Activated B cell treated with CpG ODN at 0.5 μM for 24 hours (primary cell): ENCODE results near the gene CHST15. TPM values are rescaled to one million over a fixed set of nuclear protein-coding genes. Genes with fewer than 3 reads are reported as not detected.

Experiments
- ATAC-seq: fragments of 200-7000 bp; cut with Tn5 transposase; one replicate; pipeline ENCODE4 v1.10.0; 2021; ENCODE audit warnings: low read depth, mild to moderate bottlenecking, moderate library complexity
- CTCF ChIA-PET: fragments of 350-600 bp; sonication (Branson Sonifier 250); formaldehyde crosslinking; loops from one replicate; lab custom pipeline; 2021; ENCODE audit warnings: antibody characterized with exemption; lab: Charles Lee
- POLR2A ChIA-PET: fragments of 350-600 bp; sonication (Branson Sonifier 250); formaldehyde crosslinking; loops from one replicate; lab custom pipeline; 2021; ENCODE audit warnings: antibody characterized with exemption; lab: Charles Lee
- DNase-seq: peaks from one replicate; pipeline ENCODE4 v3.0.0; 2022
- H3K27ac Mint-ChIP-seq: one replicate; pipeline ENCODE4 v1.8.0; 2020; ENCODE audit warnings: mixed read lengths
- H3K27me3 Mint-ChIP-seq: one replicate; pipeline ENCODE4 v1.8.0; 2021; ENCODE audit warnings: mixed read lengths
- H3K36me3 Mint-ChIP-seq: one replicate; pipeline ENCODE4 v1.8.0; 2021; ENCODE audit warnings: low read depth, mixed read lengths
- H3K4me1 Mint-ChIP-seq: one replicate; pipeline ENCODE4 v1.8.0; 2021; ENCODE audit warnings: mixed read lengths
- H3K4me3 Mint-ChIP-seq: one replicate; pipeline ENCODE4 v1.8.0; 2020; ENCODE audit warnings: mild to moderate bottlenecking, mixed read lengths
- H3K9me3 Mint-ChIP-seq: one replicate; pipeline ENCODE4 v1.8.0; 2020; ENCODE audit warnings: mixed read lengths
- intact Hi-C: fragments of 100-400 bp; cut with micrococcal nuclease; formaldehyde crosslinking; loops from one replicate; pipeline ENCODE4 v1.15.1; 2024
- total RNA-seq: library from RNA; stranded (reverse); gene quantifications from 2 replicates; pipeline ENCODE4 v1.2.3, GENCODE V29; 2022
- TF ChIP-seq, protein P1 (sequence below): fragments of 200-600 bp; IDR thresholded peaks from one replicate; pipeline ENCODE4 v1.8.0; 2022; ENCODE audit warnings: antibody characterized with exemption, mild to moderate bottlenecking

The CHST15 gene
- total RNA-seq, 1 donor from 2014 or later, result 13.8 TPM

DNA sequence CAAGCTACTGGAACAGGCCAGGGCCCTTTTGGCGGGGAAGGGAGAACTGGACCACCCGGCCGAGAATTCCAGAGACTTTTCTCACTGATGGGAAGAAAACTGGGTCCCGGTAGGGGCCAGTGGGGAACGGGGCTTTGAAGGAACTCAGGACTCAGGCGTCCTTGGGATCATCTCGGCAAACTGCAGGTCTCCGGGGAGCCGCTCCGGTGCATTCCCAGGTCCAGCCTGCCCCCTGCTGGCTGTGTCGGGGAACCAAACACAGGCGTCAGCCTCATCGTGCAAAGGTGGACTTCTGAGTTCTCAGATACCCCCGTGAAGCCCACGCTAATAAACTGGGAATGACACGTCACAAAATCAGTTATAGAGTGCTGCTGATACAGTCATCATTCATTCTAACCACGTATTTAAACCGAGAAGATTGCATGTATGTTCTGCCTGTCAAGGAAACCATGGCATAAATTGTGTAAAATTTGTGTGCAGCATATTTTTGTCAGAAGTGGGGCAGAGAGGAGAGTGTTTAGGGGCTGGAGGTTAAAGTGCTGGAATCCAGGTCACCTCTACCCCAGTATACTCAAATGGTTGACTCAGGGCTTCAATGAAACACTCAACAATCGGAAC, 125.7 kb downstream of the CHST15 start:
- Mint-ChIP-seq H3K4me1 (peaks cover 4% of the 10 kb centered on the region), H3K9me3 (no peaks in the 10 kb centered on the region), H3K27ac (no peak overlapping the region), H3K4me3 (no peak overlapping the region), H3K36me3 (no peaks in the 10 kb centered on the region), H3K27me3 (peaks cover 60% of the 10 kb centered on the region)
- ChIA-PET POLR2A (no interaction called here), CTCF (interaction anchor here (0.9 to 1.9 kb wide), 3 partner anchors 382 to 388 kb away, joined by 3 to 12 read pairs (median 4); no protein-coding TSS in a partner anchor)
- TF ChIP-seq, protein P1, sequence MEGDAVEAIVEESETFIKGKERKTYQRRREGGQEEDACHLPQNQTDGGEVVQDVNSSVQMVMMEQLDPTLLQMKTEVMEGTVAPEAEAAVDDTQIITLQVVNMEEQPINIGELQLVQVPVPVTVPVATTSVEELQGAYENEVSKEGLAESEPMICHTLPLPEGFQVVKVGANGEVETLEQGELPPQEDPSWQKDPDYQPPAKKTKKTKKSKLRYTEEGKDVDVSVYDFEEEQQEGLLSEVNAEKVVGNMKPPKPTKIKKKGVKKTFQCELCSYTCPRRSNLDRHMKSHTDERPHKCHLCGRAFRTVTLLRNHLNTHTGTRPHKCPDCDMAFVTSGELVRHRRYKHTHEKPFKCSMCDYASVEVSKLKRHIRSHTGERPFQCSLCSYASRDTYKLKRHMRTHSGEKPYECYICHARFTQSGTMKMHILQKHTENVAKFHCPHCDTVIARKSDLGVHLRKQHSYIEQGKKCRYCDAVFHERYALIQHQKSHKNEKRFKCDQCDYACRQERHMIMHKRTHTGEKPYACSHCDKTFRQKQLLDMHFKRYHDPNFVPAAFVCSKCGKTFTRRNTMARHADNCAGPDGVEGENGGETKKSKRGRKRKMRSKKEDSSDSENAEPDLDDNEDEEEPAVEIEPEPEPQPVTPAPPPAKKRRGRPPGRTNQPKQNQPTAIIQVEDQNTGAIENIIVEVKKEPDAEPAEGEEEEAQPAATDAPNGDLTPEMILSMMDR, result no peak
- no peak for DNase-seq
- intact Hi-C loops, result loop anchor here (2.0 kb wide), 1 partner anchor 835 kb away; no protein-coding TSS in a partner anchor
- no peak for ATAC-seq

DNA sequence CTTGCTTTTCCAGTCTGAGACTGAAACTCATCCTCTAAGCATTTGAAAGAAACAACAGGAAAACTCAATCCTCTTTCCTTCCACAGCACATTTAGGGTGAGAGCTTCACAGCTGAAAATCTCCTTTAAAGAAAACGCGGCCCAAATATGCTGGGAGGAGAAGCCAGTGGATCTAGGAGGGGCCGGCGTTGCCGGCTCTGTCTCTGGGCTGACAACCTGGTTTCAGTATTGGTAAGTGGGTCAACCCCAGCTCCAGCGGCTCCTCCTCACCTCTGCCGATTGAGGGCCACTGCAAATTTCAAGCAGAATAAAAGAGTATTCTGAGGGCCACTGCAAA, 126.5 kb downstream of the CHST15 start:
- Mint-ChIP-seq H3K27ac (no peak overlapping the region), H3K4me1 (peaks cover 2% of the 10 kb centered on the region), H3K27me3 (peaks cover 62% of the 10 kb centered on the region), H3K36me3 (no peaks in the 10 kb centered on the region), H3K9me3 (no peaks in the 10 kb centered on the region), H3K4me3 (no peak overlapping the region)
- CTCF ChIA-PET, result interaction anchor here (0.9 to 1.9 kb wide), 3 partner anchors 382 to 387 kb away, joined by 3 to 12 read pairs (median 4); no protein-coding TSS in a partner anchor
- ATAC-seq (no peak), DNase-seq (no peak)
- intact Hi-C loops, result loop anchor here (2.0 kb wide), 1 partner anchor 834 kb away; no protein-coding TSS in a partner anchor
- POLR2A ChIA-PET, result interaction anchor here (0.6 kb wide), 1 partner anchor 860 kb away, joined by 8 read pairs; no protein-coding TSS in a partner anchor
- TF ChIP-seq, protein P1, result no peak

DNA sequence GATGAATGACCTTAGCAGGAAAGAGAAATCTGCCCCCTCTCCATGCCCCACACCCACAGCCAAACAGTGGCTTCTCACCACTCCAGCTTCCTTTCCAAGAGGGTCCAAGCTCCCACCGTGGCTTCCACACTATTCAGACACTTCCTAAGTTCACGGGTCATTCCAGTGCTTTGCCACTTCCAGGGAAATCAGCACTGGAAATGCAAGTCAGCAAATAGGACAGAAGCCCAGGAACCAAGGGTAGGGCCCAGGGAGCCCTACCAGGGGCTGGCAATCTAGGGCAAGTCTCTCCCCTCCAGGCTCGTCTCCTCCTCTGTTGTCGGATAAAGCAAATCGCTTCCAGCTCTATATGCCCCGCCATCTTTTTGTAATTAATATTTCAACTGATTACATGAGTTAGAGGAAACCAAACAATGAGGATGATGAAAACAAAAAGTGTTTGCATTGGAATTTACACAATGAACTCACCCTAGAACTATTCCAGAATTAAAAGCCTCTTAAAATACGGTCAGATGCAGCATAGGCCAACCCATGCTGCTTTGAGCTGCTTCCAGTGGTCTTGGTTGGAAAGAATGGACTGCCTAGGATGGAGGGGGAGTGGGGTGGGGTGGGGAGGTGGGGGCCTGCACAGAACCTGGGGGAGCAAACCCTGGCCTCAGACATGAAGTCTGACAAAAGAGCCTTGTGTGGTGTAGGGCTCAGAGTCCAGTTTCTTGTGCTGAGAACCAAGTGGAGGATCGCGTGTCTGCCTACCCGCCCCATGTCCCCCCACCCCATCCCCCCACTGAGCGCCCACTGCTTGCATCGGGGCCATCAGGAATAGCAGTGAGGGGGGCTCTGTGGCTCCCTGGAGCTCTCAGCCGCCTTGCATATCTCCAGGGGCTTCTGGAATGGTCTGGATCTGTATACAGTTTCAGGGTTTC, 127.2 kb downstream of the CHST15 start:
- no peak for DNase-seq
- no peak for ATAC-seq
- intact Hi-C loops, result loop anchor here (2.0 kb wide), 1 partner anchor 833 kb away; no protein-coding TSS in a partner anchor
- no peak overlapping the region for H3K4me3 Mint-ChIP-seq
- peaks cover 2% of the 10 kb centered on the region for H3K4me1 Mint-ChIP-seq
- peaks cover under 1% of the 10 kb centered on the region for H3K9me3 Mint-ChIP-seq
- TF ChIP-seq, protein P1, result no peak
- CTCF ChIA-PET, result interaction anchor here (1.9 kb wide), 1 partner anchor 384 kb away, joined by 12 read pairs; no protein-coding TSS in a partner anchor
- H3K36me3 Mint-ChIP-seq, result no peaks in the 10 kb centered on the region
- no peak overlapping the region for H3K27ac Mint-ChIP-seq
- POLR2A ChIA-PET, result interaction anchor here (0.6 kb wide), 1 partner anchor 861 kb away, joined by 8 read pairs; no protein-coding TSS in a partner anchor
- H3K27me3 Mint-ChIP-seq, result peaks cover 60% of the 10 kb centered on the region

DNA sequence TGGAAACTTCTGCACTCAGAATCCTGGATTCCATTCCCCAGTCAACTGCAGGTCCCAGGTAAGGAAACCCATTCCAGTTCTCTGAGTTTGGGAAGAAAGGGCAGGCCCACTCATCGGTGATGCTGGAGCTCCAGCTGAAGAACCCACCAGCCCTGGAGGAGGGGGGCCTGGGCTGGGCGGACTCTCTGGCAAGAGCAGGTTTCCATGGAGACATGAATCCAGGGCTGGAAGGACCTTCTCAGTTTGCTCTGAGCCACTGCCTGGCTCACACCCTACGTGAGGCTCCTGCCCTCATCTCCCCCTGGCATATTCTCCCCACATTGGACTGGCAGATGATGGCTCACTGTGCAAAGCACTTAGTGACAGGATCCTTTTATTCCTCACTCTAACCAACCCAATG, 128.4 kb downstream of the CHST15 start:
- Mint-ChIP-seq H3K9me3 (peaks cover 4% of the 10 kb centered on the region), H3K27ac (no peak overlapping the region), H3K27me3 (peaks cover 52% of the 10 kb centered on the region), H3K4me1 (peaks cover 2% of the 10 kb centered on the region), H3K36me3 (no peaks in the 10 kb centered on the region), H3K4me3 (no peak overlapping the region)
- no peak for ATAC-seq
- POLR2A ChIA-PET, result no interaction called here
- no peak for DNase-seq
- intact Hi-C loops, result no loop called here
- CTCF ChIA-PET, result no interaction called here
- TF ChIP-seq, protein P1, result no peak
